SIG-M5 (cell line): ENCODE results near the gene LPCAT3.

Experiments used
- DNase-seq: peaks from one replicate; lab custom pipeline; 2025; lab: John Stamatoyannopoulos, UW

Gene LPCAT3

DNA sequence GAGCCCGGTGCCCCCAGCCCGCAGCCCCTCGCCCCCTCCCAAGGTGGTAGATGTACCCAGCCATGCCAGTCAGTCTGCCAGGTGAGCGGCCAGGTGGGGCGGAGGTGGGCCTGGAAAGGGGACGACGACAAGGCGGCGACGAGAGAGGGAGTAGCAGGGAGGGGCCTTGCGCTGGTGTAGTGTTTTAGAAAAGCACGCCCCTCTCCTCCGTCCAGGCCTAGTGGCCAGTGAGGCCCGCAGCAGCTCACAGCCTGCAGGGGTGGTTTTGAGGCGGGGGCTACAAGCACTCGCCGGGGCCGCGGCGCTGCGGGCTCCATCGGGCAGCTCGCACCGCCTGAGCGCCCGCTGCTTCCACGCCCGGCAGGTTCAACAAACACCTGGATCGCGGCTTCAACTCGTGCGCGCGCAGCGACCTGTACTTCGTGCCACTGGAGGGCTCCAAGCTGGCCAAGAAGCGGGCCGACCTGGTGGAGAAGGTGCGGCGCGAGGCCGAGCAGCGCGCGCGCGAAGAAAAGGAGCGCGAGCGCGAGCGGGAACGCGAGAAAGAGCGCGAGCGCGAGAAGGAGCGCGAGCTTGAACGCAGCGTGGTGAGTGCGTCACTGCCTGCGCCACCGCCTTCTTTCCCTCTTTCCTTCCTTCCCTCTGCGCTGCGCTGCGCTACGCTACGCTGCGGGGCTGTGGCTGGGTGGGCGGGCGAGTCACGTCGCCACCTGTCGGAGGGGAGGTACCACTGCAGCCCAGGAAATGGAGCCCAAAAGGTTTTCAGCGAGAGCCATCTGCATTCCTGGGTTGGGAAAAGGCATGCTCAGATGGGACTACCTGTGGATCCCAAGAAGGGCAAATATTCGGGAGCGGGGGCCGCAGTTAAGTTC is 80.6 kb downstream of the LPCAT3 start:
- peak; percentile 65 for DNase-seq

DNA sequence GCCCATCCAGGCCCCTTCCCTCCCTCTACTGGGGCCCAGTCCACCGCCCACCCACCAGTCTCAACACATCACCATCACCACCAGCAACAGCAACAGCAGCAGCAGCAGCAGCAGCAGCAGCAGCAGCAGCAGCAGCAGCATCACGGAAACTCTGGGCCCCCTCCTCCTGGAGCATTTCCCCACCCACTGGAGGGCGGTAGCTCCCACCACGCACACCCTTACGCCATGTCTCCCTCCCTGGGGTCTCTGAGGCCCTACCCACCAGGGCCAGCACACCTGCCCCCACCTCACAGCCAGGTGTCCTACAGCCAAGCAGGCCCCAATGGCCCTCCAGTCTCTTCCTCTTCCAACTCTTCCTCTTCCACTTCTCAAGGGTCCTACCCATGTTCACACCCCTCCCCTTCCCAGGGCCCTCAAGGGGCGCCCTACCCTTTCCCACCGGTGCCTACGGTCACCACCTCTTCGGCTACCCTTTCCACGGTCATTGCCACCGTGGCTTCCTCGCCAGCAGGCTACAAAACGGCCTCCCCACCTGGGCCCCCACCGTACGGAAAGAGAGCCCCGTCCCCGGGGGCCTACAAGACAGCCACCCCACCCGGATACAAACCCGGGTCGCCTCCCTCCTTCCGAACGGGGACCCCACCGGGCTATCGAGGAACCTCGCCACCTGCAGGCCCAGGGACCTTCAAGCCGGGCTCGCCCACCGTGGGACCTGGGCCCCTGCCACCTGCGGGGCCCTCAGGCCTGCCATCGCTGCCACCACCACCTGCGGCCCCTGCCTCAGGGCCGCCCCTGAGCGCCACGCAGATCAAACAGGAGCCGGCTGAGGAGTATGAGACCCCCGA is 81.4 kb downstream of the LPCAT3 start:
- no peak for DNase-seq

DNA sequence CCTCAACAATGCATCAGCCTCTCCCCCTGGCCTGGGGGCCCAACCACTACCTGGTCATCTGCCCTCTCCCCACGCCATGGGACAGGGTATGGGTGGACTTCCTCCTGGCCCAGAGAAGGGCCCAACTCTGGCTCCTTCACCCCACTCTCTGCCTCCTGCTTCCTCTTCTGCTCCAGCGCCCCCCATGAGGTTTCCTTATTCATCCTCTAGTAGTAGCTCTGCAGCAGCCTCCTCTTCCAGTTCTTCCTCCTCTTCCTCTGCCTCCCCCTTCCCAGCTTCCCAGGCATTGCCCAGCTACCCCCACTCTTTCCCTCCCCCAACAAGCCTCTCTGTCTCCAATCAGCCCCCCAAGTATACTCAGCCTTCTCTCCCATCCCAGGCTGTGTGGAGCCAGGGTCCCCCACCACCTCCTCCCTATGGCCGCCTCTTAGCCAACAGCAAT is 82.1 kb downstream of the LPCAT3 start:
- DNase-seq, result no peak

DNA sequence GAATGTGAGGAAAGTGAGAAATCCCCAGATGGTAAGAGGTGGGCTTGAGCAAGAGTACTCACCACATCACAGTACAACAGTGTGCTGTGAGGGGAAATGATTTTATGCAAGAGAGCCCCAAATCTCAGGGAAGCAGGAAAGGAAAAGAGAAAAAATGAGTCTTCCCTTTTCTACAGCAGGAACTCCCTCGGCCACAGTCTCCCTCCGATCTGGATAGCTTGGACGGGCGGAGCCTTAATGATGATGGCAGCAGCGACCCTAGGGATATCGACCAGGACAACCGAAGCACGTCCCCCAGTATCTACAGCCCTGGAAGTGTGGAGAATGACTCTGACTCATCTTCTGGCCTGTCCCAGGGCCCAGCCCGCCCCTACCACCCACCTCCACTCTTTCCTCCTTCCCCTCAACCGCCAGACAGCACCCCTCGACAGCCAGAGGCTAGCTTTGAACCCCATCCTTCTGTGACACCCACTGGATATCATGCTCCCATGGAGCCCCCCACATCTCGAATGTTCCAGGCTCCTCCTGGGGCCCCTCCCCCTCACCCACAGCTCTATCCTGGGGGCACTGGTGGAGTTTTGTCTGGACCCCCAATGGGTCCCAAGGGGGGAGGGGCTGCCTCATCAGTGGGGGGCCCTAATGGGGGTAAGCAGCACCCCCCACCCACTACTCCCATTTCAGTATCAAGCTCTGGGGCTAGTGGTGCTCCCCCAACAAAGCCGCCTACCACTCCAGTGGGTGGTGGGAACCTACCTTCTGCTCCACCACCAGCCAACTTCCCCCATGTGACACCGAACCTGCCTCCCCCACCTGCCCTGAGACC is 82.7 kb downstream of the LPCAT3 start:
- no peak for DNase-seq

DNA sequence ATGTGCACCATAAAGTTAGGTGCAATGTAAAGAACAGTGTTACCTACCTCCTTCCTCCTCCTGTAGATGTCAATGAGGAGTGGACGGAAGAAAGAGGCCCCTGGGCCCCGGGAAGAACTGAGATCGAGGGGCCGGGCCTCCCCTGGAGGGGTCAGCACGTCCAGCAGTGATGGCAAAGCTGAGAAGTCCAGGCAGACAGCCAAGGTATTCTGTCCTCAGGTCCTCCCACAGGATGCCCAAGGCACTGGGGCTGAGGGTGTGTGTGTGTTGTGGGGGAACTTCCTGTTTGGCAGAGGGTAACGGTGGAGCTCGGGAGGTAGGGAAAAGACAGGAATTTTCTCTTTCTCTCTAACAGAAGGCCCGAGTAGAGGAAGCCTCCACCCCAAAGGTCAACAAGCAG is 84.2 kb downstream of the LPCAT3 start:
- no peak for DNase-seq

DNA sequence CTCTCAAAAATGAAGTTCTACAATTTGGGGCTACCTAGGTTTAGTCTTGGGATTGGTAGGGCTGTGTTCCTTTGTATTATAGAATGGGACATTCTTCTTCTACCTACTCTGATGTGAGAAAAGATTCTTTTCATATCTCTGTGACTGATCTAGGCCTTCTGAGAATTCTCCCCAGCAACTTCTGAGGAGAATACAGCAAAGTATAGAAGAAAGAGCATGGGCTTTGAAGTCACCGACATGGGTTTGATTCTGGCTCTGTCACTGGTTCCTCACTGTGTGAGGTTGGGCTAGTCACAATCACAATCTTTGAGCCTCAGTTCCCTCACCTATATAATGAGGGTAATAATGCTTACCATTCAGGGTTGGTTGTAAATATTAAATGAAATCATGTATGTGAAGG is 85.5 kb downstream of the LPCAT3 start:
- no peak for DNase-seq

DNA sequence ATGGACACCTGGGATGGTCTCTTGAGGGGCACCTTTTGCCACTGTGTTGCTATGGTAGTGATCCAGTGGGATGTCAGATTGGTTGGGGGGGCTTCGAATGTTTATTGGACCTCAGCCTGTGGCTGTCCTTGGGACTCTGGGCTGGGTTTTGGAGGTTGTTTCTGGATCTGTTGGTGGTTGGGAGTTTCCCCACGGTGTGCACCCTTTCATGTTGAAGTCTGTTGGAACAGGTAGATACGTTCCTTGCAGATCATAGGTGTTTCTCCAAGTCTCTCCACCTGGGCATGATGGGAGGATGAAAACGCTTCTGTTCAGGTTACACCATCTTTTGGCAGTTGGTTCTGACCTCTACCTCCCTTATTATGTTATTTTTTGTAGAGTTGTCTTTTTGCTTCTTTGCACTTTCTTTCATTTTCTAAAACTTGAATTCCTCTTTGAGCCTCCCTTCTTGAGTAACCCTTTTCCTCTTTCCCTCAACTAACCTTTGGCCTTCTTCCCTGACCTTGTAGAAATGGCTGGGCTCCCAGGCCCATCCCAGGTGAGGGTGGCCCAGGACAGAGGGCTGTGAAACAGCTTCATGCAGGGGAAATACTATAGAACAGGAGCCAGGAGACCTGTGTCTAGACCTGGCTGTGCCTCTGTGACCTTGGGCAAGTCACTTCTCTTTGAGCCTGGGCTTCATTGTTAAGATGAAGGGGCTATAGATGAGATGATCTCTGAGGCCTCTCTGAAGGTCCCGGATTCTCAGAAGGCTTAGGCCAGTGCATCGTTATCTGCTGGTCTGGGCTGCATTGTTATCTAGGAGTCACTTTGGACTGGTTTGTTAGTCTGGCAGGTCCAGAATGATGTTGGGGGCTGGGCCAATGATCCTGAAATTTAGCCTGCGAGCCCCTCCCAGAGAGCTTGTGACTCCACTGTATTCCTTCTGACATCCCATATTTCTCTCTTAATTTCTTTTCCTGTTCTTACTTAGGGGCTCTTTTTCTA is 88.5 kb downstream of the LPCAT3 start:
- DNase-seq, result no peak

DNA sequence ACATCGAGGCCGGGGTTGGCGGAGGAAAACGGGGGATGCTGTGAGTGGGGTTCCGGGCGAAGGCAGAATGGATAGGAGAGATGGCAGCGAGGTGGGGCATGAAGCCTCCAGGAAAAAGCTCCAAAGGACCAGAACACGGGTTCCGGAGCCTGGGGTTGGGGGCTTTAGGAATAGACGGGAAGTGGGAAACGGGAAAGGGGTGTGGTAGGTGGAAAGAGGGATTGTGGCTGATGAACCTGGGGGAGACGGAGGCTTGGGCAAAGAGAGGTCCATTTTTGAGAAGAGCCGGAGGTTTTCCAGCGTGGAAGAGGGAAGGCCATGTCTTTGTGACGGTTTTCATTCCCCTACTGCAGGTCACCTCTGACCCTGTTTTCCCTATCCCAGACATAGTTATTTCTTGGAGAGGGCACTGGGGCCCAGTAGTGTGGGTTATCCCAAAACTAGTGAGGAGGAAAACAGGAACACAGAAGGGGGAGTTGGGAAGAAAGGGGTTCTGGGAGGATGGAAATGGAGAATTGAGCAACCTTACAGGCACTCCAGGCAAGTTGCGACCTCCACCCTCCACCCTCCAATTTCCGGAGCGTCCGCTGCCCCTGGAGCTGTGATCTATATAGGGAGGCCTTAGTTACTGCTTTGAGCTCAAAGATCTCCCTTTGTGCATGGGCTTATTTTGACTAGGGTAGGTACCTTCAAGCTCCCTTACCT is 89.4 kb downstream of the LPCAT3 start:
- DNase-seq, result no peak

DNA sequence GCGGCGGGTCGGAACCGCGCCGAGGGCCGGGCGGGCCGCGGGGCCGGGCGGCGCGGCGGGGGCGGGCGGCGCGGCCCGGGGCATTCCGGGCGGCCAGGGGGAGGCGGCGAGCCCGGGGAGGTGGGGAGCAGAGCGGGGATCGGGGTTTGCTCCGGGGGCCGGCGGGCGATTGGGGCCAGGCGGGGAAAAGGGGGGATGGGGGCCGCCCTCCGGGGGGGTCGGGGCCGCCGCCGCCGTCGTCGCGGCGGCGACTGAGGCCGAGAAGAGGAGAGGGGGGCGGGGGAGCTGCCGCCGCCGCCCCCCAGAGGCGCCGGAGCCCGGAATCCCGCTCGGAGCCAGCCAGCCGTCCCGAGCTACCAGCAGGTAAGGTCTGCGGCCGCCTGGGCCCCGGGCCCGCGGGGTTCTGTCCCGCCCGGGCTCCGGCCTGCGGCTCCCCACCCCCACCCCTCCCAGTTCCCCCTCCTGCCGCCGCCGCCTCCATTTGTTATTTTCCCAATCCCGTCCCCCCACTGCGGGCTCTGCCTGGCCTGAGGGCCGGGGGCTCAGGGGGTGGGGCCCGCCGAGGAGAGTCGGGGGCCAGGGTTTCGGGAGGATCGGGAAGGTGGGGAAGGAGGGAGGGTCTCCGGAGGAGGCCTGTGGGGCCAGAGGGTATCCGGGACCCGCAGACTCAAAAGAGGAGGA is 90.1 kb downstream of the LPCAT3 start:
- no peak for DNase-seq

DNA sequence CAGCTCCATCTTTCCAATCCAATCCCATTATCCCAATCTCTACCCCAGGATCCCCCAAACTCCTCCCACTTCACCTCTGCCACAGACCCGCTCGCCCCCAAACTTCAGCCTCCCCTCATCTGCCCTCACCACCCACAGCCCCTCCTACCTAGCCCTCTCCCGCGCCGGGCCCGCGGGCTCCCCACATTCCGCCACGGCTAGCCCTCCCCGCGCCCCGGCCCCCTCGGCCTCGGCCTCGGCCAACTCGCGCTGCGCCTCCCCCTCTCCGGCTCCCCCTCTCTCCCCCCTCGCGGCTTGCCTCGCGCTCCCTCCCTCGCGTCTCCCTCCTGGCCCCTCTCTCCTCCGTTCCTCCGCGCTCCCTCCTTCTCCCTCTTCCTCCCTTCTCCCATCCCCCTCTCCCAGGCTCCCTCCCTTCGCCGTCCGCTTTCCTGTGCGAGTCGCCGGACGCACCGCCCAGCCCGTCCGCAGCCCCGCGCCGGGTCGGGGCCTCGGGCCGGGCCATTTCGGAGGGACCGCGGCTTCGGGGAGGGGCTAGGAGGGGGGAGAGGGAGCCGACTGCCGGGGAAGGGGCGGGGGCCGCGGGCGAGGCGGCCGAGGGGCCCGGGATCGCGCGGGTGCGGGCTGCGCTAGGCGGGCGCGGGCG is 90.8 kb downstream of the LPCAT3 start, which contains the start of gene ATN1:
ATN1 (plus strand) TSS at position 581 of the 643 bp plus-strand sequence. CDS start 6,043 bp downstream, outside the sequence.
- DNase-seq, result no peak
